GM19043 (cell line): Measurements from ENCODE around the gene ERCC3.
A peak's percentile ranks its signal among the peaks of the same experiment; 100 is the strongest.

ENCODE experiments used
- ATAC-seq: cut with Tn5 transposase; IDR thresholded peaks from one replicate; pipeline ENCODE4 v1.9.1; 2021; ENCODE audit warnings: low read depth; ENCODE audit not compliant: unreplicated experiment

ERCC3 gene

DNA sequence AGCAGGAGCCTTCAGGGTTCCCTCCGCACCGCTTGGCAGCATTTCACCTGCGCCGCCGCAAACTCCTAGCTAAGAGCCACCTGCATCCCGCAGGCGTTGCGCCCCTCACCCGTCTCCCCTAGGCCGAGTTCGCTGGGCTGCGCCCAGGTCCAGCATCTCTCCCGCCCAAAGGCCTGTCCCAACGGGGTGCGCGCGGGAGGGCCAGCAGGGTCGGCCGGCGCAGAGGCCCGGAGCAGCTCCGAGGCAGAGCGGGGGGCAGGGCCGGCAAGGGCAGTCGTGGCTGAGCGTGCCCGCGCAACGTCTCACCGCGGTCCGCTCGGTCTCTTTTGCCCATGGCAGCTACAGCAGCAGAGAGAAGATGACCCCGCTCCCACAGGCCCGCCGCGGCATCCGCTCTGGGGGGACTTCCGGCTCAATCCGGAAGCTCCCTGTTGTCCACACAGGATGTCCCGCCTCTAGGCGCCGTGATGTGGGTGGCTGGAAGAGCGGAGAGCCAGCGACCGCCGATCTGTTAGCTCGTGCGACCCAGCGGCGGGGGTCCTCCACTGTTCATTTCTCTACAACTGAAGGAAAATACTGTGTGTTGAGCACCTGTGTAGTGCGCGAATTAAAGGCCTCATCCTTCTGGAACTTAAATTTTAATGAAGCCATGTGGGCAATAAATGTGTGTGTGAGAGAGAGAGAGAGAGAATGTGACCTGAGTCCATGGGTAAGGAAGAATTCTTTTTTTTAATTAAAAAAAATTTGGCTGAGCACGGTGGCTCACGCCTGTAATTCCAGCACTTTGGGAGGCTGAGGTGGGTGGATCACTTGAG, at the start of gene ERCC3:
TSS of gene ERCC3 (minus strand) at position 397 of the 815 bp plus-strand sequence. CDS start at position 334, 63 bp downstream.
- ATAC-seq, result peak; percentile 100

DNA sequence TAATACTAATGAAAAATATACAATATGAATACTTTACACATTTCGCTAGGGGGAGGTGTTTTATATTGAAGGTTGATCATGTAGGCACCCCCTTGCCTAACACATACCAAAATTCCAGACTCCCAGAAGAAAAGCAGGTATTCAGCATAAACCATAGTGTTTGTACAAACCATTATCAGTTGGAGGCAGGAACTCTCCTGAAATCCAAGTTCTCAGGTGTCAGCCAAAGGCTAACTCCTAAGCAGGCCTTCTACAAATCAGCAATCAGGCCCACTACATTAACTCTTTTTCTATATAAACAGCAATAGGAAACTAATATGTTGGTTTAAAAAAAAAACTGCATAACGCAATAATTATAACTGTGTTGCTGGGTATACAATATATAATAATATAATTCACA, 49.3 kb upstream of the ERCC3 start:
- no peak for ATAC-seq

DNA sequence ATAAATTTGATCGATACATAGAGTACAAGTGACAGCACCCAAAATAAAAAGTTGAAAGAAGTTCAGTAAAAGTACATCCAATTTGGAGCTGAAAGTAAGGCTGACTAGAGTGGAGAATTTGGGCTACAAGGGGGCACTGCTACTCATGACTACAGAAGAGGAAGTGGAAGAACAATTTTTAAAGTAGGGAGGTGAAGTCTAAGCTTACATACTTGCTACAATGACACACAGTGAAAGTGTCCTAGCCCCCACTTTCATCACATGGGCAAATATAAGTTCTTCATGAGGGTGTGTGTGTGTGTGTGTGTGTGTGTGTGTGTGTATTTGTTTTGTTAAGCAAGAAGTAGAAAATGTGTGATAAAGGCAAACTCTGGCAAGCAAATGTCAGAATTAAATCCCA, 48.2 kb upstream of the ERCC3 start:
- ATAC-seq, result peak; percentile 89

DNA sequence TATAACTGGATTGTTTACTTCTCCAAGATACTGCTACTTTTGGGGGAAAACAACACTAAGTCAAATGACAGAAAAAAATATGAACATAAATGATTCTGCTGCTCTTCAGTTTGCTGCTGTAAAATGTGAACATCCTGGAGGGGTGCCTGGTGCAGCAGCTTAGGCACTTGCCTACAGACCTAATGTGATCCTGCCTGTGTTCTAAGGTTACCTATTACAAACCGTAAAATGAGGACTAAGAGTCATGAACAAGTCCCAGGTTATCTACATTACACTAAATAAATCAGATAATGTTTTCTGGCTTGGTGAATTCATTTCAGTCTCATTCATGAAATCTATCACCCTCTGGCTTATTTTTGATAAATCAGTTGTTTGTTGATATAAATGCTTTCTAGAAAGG, 38.4 kb upstream of the ERCC3 start:
- no peak for ATAC-seq

DNA sequence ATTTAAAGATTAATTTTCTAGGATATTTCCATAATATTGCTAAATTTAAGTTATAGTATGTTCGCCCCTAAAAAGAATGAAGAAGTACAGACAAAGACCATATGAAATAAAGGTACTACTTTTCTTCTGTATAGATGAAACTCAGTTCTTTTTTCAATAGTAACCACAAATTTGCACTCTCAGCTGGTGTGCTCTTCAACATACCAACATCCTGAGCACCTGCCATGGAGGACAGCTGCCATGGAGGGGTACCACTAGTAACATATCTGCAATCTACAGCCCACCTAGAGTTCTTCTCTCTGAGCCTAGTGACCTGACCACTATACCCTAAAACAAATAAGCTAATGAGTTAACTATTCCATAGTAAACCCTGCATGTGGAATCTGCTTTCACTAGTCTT, 36.8 kb upstream of the ERCC3 start:
- peak; percentile 61 for ATAC-seq

DNA sequence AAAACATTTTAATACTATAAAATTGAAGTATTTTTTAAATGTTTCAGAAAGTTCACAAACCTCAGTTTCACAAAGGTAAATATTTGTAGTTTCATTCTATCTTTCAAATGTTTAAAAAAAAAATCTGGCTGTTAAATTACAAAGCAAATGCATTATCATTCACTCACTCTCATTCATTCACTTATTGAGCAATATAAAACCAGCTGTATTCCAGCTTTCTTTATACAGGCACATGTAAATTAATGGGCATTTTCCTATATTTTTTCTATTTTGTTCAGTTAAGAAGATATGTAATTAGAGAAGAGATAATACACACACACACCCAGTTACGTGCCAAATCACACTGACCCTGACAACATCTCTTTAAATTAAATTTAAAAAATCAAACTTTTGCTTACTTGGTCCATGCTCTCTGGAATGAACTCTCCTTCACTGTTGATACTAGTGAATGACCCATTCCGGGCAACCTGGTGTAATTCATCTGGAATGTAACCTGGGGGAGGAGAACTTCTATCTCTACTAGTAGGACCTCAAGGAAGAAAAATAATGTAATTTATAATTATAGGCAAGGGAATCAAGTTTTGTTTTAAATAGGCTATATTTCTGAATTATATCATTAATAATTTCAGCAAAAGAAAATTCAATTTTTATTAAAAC, 32.5 kb upstream of the ERCC3 start:
- ATAC-seq, result no peak

DNA sequence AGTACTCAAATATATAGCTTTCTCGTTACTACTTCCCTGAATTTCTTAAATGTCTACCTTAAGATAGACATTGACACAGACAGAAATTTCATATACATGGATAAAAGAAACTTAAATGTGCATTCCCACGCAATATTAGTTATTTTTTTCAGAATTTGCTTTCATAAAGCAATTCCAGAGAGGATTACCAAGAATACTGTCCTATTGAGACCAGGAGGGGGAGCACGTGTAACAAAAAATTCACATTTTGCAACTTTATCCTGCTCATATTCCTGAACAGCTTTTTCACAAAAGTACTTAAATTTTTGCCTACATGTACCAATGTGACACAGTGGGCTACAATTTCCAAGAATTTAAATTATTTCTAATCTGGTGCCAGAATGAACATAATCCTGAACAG, 30.7 kb upstream of the ERCC3 start:
- ATAC-seq, result no peak

DNA sequence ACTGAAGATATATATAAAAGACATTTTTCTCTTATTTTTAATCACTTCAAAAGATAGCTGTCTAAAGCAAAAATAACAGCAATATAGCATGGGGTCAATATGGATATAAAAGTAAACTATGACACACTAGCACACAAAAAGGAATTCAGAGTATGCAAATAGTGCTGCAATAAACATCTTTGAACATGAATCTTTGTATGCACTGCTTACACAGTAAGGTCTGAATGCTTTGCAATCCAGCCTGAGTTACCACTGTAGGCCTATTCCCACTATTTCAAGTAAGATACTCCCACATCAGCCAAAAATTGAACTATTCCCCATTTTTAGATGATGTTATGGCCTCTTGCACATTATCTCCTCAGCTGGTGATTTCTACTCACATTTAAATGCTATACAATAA, 27.4 kb upstream of the ERCC3 start:
- ATAC-seq, result no peak

DNA sequence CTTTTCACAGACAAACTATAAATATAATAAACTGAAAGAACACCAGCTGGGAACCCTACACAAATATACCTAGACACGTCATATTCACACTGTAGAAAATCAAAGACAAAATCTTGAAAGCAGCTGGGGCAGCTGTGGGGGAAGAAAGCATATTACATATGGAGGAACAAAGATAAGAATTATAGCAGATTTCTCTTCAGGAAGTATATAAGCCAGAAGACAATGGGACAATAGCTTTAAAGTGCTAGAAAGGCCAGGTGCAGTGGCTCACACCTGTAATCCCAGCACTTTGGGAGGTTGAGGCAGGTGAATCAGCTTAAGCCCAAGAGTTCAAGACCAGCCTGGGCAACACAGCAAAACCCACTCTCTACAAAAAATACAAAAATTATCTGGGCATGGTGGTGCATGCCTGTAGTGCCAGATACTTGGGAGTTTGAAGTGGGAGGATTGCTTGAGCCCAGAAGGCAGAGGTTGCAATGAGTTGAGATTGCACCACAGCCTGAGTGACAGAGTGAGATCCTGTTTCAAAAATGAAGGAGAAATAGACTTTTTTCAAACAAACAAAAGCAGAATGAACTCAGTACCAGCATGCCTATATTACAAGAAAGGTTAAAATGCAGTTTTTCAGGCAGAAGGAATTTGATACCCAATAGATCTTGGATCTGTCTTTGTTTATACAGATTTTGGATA, 26.8 kb upstream of the ERCC3 start:
- ATAC-seq, result no peak

DNA sequence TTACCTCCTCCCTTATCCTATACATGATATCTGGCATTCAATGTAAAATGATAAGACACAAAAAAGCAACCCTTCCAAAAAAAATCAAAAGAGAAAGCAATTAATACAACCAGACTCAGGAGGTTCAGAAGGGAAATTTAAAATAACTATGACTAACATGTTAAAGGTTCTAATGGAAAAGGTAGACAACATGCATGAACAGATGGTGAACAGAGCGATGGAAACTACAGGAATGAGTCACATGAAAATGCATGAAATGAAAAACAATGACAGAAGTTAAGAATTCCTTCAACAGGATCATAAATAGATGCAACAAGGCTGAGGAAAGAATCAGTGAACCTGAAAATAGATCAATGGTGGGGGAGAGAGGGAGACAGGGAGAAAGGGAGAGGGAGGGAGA, 26.1 kb upstream of the ERCC3 start:
- ATAC-seq, result no peak

DNA sequence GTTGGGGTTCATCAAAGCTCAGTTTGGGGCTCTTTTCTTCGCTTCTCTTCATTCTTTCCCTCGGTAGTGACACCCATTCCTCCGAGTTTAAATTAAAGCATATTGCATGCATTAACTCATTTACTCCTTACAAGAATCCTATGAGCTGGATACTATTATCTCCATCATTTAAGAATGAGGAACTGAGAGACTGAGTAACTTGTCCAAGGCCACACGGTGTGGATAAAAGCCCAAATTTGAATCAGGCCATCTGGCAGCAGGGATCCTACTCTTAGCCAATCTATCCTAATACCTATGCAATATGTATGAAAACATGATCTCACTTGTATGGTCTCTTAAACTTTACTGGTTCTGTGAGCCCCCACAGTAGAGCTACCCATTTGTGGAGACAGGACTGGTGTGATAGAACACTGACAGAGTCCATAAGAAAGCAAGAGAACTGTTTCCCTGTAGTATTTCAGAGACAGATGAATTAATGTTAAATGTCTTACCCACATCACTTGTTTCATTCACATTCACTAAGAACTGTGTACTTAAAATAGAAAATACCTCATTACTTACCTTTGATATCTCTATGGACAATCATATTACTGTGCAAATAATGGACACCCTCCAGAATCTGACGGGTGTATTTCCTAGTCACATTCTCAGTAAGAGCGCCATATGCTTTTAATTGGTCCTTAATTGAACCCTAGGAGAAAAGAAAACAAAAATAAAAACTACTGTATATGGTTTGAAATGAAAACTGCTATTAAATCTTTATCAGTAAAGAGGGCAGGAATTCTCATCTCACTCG, 20.4 kb upstream of the ERCC3 start:
- ATAC-seq, result no peak

DNA sequence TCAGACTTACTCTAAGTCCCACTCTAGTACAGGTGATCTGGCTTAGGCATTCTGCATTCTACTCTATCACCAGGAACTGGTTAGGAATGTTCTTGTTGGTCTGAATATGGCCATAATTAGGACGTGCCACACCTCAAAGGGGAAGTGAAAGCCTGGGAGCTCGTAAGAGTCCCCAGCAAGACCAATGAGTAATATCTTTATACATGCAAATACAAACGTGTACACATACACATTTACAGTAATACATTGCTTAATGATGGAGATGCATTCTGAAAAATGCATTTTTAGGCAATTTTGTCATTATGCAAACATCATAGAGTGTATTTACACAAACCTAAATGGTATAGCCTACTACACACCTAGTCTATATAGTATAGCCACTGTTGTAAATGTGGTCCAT, 19.5 kb upstream of the ERCC3 start:
- peak; percentile 97 for ATAC-seq

DNA sequence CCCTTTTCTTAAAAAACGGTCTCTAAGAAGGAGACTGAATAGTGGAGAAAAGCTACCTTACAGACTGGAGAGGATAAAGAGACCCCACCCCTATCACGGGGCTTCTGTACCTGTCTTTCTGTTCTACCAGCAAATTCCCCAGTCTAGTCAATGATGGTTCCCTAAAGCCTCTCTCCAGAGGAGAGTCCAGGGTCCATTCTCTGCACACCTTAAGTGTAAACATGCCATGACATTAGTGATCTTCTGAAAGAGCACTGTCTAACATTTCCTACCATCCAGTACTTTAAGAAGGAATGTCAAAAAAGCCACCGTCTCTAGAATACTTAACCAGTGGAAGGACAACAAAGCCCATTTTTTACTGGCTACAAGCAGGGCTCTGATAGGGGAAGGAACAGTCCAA, 17.0 kb upstream of the ERCC3 start:
- no peak for ATAC-seq

DNA sequence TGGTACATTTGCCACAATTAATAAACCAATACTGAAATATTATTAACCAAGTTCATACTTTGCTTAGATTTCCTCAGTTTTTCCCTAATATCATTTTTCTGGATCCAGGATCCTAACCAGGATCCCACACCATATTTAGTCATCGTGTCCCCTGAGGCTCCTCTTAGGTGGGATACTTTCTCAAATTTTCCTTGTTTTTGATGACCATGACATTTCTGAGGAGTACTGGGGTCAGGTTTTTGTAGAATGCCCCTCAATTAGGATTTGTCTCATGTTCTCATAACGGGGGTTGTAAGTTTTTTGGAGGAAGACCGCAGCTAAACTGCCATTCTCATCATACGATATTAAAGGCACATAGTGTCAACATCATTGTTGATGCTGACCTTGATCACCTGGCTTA, 15.5 kb upstream of the ERCC3 start:
- no peak for ATAC-seq

DNA sequence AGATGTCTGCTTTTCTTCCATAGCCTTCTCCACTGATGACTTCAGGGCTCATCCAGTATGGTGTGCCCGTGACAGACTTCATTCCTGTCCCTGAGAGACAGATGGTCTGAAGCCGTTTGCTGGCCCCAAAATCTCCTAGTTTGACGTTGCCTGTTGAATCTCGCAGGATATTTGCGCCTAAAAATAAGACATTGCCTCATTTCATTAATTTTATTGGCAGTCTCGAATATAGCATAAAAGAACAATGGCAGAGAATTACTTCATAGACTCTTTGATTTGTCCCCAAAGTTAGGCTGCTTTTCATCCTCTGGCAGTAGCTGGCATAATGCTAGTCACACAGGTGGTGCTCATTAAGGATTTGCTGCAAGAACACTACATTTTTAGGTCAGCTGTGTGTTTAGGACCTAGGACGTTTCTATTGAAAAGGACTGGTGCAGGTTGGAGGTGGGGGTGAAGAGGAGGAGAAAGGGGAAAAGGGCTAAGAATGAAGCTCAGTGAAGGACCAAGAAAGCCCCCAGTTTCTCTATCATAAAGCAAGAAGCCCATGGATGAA, 14.7 kb upstream of the ERCC3 start:
- no peak for ATAC-seq

DNA sequence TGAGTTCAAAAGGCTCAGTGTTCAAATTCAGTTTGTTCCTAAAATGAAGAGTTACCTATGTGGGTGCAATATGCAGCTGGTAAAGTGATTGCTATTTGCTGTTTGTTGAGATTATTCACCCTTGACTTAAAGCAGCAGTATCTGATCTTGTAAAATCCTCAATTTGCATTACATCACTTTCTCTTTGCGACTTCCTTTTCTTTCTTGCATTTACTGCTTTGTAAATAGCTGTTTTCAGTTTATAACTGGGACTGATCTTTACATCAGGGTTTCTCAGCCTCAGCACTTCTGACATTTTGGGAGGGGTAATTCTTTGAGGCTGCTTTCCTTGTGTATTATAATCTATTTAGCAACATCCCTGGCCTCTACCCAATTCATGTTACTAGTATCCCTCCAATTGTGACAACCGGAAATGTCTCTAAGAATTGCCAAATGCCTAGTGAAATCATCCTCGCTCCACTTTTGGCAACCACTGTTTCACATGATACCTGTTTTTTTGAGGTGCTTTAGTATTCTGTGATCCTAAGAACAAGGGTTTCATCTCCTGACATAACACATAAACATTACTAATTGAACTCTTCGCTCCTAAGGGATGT, 12.1 kb upstream of the ERCC3 start:
- no peak for ATAC-seq

DNA sequence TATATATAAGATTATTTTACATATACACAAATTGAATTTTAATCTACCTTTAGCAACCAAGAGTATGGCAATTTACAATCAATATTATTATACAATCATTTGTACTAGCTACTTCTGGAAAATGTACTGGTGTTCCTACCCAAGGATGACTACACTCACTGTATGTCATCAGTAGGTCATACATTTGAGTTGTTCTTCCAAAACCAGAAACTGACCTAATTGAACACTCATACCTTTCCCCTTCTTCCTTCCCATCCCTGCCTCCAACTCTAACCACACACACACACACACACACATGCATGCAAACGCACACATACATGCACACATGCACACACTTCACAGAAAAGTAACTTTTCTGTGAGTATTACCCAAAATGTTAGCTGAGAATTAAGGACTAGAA, 8.2 kb upstream of the ERCC3 start:
- ATAC-seq, result no peak

DNA sequence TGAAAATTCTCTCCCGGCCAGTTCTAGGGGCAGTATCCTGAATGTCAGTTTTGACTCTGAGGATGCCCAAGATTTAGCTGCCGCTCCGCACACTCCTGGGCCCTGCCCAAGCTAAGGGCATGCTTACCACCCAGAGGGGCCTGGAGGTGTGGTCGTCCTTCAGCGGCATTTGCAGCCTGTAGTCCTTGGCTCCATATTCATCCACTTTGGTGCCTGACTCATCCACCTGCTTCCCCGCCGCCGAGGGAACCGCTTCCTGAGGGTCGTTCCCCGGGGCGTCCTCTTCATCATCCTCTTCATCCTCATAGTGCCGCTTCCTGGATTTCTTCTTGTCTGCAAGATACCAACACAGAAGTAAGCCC, 577 bp downstream of the ERCC3 start:
- no peak for ATAC-seq

DNA sequence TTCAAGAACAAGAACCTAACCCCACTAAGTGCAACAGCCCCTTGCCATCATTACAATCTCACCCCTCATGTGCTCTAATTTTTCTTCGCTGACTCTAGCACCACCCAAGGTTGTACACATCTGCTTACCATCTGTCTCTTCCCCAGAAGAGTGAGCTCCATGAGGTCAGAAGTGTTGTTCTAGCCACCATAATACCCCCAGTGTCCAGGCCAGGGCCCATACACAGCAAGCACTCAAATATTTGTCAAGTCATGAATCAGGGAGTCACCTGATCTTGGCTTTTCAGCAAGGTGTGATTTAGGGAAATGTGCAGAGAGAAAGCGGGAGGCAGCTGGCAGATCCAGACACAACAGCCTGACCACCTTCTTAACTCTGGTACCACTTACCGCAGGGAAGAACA, 5.7 kb downstream of the ERCC3 start:
- no peak for ATAC-seq

DNA sequence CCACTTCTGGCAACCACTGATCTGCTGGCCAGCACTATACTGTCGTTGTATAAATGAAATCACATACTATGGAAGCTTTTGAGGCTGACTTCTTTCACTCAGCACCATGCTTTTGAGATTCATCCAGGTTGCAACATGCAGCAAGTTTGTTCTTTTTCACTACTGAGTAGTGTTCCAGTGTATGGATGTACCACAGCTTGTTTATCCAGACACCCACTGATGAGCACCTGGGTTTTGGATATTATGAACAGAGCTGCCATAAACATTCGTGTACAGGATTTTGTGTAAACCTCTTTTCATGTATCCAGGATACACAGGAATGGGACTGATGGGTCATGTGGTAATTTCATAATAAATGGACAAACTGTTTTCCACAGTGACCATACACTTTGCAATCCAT, 10.7 kb downstream of the ERCC3 start:
- no peak for ATAC-seq
